OCI-M2 (cell line): ENCODE measurements around the gene PRR19.

Experiments used
- DNase-seq: peaks from one replicate; lab custom pipeline; 2025; ENCODE audit not compliant: unreplicated experiment; lab: John Stamatoyannopoulos, UW

PRR19 gene

GRCh38 chr19:42343344-42344110 is 41.6 kb downstream of the PRR19 start:
- no peak for DNase-seq

- DNase-seq: no peak
These were observed 42.5 kb downstream of the PRR19 start for GRCh38 chr19:42344336-42344893.

- no peak for DNase-seq
These were observed 43.4 kb downstream of the PRR19 start for GRCh38 chr19:42345191-42345812.

GRCh38 chr19:42348211-42348610 is 46.3 kb downstream of the PRR19 start:
- DNase-seq: no peak

- DNase-seq: no peak
These were observed 47.6 kb downstream of the PRR19 start for GRCh38 chr19:42349378-42350107.

GRCh38 chr19:42350417-42350816 is 48.5 kb downstream of the PRR19 start:
- no peak for DNase-seq

GRCh38 chr19:42351079-42351735 is 49.3 kb downstream of the PRR19 start:
- no peak for DNase-seq

GRCh38 chr19:42352301-42353259 is 50.6 kb downstream of the PRR19 start:
- no peak for DNase-seq

GRCh38 chr19:42353341-42354015 is 51.5 kb downstream of the PRR19 start:
- DNase-seq: no peak

- DNase-seq: no peak
These were observed 54.0 kb downstream of the PRR19 start for GRCh38 chr19:42355896-42356295.

GRCh38 chr19:42356686-42357085 is 54.8 kb downstream of the PRR19 start:
- DNase-seq: no peak

- DNase-seq: no peak
These were observed 55.4 kb downstream of the PRR19 start for GRCh38 chr19:42357290-42357689.
